GM12872 (cell line): ENCODE results near the gene THAP2.

Experiments
- TF ChIP-seq, protein P1 (sequence below): IDR thresholded peaks from 3 replicates; pipeline ENCODE4 v1.5.1; 2011; ENCODE audit warnings: low read depth, mild to moderate bottlenecking, low read length, moderate library complexity; ENCODE audit not compliant: insufficient read depth

The THAP2 gene

DNA sequence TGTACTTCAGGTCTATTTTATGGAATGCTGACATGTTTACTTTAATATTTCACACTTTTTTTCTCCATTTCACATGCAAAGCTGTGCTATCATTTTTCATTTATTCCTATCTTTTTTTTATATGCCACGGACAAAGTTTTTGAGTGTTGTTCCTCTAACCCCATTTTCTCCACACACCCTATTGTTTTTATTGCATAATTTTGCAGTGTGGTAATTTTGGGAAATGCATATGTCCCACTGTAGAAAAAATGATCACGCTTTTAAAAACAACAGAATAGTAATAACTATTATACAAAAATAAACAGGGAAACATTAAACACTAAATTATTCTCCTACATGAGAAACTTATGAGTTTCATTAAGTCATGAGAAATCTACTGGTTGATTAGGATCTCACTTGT is 14.7 kb upstream of the THAP2 start:
- TF ChIP-seq, protein P1, sequence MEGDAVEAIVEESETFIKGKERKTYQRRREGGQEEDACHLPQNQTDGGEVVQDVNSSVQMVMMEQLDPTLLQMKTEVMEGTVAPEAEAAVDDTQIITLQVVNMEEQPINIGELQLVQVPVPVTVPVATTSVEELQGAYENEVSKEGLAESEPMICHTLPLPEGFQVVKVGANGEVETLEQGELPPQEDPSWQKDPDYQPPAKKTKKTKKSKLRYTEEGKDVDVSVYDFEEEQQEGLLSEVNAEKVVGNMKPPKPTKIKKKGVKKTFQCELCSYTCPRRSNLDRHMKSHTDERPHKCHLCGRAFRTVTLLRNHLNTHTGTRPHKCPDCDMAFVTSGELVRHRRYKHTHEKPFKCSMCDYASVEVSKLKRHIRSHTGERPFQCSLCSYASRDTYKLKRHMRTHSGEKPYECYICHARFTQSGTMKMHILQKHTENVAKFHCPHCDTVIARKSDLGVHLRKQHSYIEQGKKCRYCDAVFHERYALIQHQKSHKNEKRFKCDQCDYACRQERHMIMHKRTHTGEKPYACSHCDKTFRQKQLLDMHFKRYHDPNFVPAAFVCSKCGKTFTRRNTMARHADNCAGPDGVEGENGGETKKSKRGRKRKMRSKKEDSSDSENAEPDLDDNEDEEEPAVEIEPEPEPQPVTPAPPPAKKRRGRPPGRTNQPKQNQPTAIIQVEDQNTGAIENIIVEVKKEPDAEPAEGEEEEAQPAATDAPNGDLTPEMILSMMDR = no peak

DNA sequence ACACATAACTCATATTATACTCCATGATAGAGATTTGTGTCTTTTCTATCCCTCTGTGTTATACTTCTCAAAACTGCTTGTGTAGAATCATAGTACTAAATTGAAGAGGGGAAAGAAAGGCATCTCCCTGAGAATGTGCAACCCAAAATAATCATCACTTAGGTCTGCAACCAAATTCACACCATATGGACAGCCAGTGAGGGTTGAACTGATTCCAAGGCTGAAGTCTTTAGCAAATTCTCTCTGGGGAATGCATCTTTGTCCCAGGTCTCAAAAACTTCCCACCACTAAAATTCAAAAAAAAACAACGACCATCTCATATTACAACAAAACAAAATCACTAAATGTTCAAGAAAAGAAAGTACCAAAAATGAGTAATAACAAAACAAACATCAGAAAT is 11.4 kb upstream of the THAP2 start:
- TF ChIP-seq, protein P1 = no peak

GRCh38 chr12:71653137-71653536 is 11.0 kb upstream of the THAP2 start:
- TF ChIP-seq, protein P1 = no peak

GRCh38 chr12:71654200-71654599 is 9.9 kb upstream of the THAP2 start:
- TF ChIP-seq, protein P1 = no peak

GRCh38 chr12:71655495-71655894 is 8.6 kb upstream of the THAP2 start:
- TF ChIP-seq, protein P1 = no peak

GRCh38 chr12:71655907-71656306 is 8.2 kb upstream of the THAP2 start:
- TF ChIP-seq, protein P1 = no peak

- TF ChIP-seq, protein P1 = no peak
Measured at GRCh38 chr12:71656740-71657139, 7.4 kb upstream of the THAP2 start.
